ENCODE measurements around the gene ULK3.

Gene ULK3

GRCh38 chr15:74821091-74821789 is 21.7 kb downstream of the ULK3 start:
- FAIRE-seq: no peak

- FAIRE-seq: no peak
Measured at GRCh38 chr15:74820056-74820455, 22.9 kb downstream of the ULK3 start.

- FAIRE-seq: no peak
Measured at GRCh38 chr15:74817370-74817737, 25.6 kb downstream of the ULK3 start.

GRCh38 chr15:74816624-74817369 is 26.2 kb downstream of the ULK3 start:
- no peak for FAIRE-seq

- no peak for FAIRE-seq
Measured at GRCh38 chr15:74815961-74816360, 27.0 kb downstream of the ULK3 start.

GRCh38 chr15:74815121-74815934 is 27.6 kb downstream of the ULK3 start:
- no peak for FAIRE-seq

GRCh38 chr15:74812533-74812932 is 30.4 kb downstream of the ULK3 start, which contains the start of gene LMAN1L:
Gene LMAN1L (plus strand): TSS chr15:74812835. CDS start chr15:74812855, 20 bp downstream.
- FAIRE-seq: no peak

- no peak for FAIRE-seq
Measured at GRCh38 chr15:74809956-74810355, 33.0 kb downstream of the ULK3 start.

GRCh38 chr15:74809242-74809641 is 33.7 kb downstream of the ULK3 start:
- no peak for FAIRE-seq

- no peak for FAIRE-seq
Measured at GRCh38 chr15:74808840-74809229, 34.1 kb downstream of the ULK3 start.

GRCh38 chr15:74808078-74808839 is 34.7 kb downstream of the ULK3 start:
- no peak for FAIRE-seq

- FAIRE-seq: no peak
Measured at GRCh38 chr15:74807282-74807681, 35.7 kb downstream of the ULK3 start.

GRCh38 chr15:74804935-74805334 is 38.0 kb downstream of the ULK3 start:
- no peak for FAIRE-seq

- no peak for FAIRE-seq
Measured at GRCh38 chr15:74802862-74803447, 40.0 kb downstream of the ULK3 start.

- FAIRE-seq: no peak
Measured at GRCh38 chr15:74802290-74802689, 40.7 kb downstream of the ULK3 start.

GRCh38 chr15:74801311-74801997 is 41.5 kb downstream of the ULK3 start:
- FAIRE-seq: no peak

- no peak for FAIRE-seq
Measured at GRCh38 chr15:74800559-74801094, 42.3 kb downstream of the ULK3 start.

- FAIRE-seq: no peak
Measured at GRCh38 chr15:74799856-74800558, 42.9 kb downstream of the ULK3 start.

GRCh38 chr15:74799255-74799855 is 43.6 kb downstream of the ULK3 start:
- FAIRE-seq: no peak

All from endometrium (tissue), 2 donors.